ENCODE measurements around the gene SFT2D2.

The SFT2D2 gene

DNA sequence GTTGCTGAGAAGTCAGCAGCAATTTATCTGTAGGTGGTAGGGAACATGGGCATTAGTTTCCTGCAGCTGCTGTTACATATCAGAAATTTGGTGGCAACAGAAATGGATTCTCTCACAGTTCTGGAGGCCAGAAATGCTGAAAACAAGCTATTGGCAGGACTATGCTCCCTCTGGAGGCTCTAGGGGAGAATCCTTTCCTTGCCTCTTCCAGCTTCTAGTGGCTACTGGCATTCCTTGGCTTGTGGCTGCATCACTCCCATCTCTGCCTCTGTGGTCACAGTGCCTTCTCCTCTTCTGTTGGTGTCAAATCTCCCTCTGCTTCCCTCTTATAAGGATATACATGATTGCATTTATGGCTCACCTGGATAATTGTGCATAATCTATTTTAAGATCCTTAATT, 2.5 kb upstream of the SFT2D2 start:
- no peak for TF ChIP-seq CTCF (IDR thresholded peaks at IDR 0.05; ENCODE audit: extremely low read depth, insufficient read depth, missing control alignments)
- in situ Hi-C loops (cut with MboI; ENCODE audit: low pct_unique_long_range_greater_than_20kb, low sequenced_read_pairs, unreplicated experiment) = no loop called here
- DNase-seq (ENCODE audit: low spot score) = no peak

- DNase-seq (ENCODE audit: low spot score) = no peak
- TF ChIP-seq CTCF (IDR thresholded peaks at IDR 0.05; ENCODE audit: extremely low read depth, insufficient read depth, missing control alignments) = no peak
- in situ Hi-C loops (cut with MboI; ENCODE audit: low pct_unique_long_range_greater_than_20kb, low sequenced_read_pairs, unreplicated experiment) = no loop called here
Observed at GRCh38 chr1:168223681-168224540, 1.9 kb upstream of the SFT2D2 start.

DNA sequence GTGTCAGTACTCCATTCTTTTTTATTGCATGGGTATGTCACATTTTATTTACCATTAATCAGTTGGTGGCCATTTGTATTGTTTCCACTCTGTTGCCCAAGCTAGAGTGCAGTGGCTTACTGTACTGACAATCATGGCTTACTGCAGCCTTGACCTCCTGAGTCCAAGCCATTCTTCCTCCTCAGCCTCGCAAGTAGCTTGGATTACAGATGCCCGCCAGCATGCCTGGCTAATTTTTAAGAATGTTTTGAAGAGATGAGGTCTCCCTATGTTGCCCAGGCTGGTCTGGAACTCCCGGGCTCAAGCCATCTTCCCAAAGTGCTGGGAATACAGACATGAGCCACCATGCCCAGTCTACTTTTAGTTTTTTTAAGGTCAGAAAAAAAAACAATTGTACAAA, 813 bp upstream of the SFT2D2 start:
- TF ChIP-seq CTCF (IDR thresholded peaks at IDR 0.05; ENCODE audit: extremely low read depth, insufficient read depth, missing control alignments) = no peak
- in situ Hi-C loops (cut with MboI; ENCODE audit: low pct_unique_long_range_greater_than_20kb, low sequenced_read_pairs, unreplicated experiment) = no loop called here
- DNase-seq (ENCODE audit: low spot score) = no peak

DNA sequence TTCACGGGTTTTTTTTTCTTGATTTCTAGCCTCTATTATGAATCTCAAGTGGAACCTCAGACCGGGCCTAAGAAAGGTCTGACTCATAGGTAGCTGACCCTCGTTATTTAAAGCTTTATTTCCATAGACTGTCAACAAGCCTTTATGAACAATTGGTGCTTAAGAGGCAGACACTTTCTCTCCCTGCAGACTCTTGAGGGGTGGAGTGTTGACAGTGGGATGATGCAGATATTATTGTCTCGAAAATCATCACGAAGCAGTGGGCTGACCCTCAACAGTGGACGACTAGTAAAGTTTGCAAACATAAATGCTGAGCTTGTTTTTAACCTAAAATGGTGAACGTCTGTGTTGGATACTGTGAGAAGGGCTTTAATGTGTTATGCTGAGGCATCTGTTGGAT, 1.8 kb downstream of the SFT2D2 start:
- peak; percentile 36 for DNase-seq (ENCODE audit: low spot score)
- TF ChIP-seq CTCF (IDR thresholded peaks at IDR 0.05; ENCODE audit: extremely low read depth, insufficient read depth, missing control alignments) = no peak
- in situ Hi-C loops (cut with MboI; ENCODE audit: low pct_unique_long_range_greater_than_20kb, low sequenced_read_pairs, unreplicated experiment) = no loop called here

DNA sequence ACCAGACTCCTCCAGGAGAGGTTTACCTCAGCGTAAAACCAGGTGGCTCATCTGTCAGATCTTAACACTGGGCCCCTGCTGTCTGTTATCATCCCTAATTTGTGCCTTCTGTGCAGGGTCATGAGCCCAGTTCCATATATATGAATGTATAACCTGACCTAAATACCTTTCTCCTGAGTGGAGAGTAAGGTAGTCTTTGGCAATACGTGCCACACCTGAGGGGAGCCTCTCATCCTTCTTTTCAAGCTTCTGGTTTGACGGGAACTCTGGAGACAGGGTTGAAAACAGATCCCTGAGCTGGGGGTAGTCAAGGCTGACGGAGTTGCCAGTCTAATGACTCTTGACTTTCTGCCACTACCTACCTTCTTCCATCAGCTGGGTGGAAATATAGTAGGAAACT, 4.1 kb downstream of the SFT2D2 start:
- TF ChIP-seq CTCF (IDR thresholded peaks at IDR 0.05; ENCODE audit: extremely low read depth, insufficient read depth, missing control alignments) = no peak
- in situ Hi-C loops (cut with MboI; ENCODE audit: low pct_unique_long_range_greater_than_20kb, low sequenced_read_pairs, unreplicated experiment) = no loop called here
- no peak for DNase-seq (ENCODE audit: low spot score)

- in situ Hi-C loops (cut with MboI; ENCODE audit: low pct_unique_long_range_greater_than_20kb, low sequenced_read_pairs, unreplicated experiment) = no loop called here
- TF ChIP-seq CTCF (IDR thresholded peaks at IDR 0.05; ENCODE audit: extremely low read depth, insufficient read depth, missing control alignments) = no peak
- no peak for DNase-seq (ENCODE audit: low spot score)
Observed at GRCh38 chr1:168230709-168231108, 4.9 kb downstream of the SFT2D2 start.
